ENCODE data around the gene CINP. TPM values are rescaled to one million over a fixed set of nuclear protein-coding genes. Genes with fewer than 3 reads are reported as not detected.
"Not testable (repeated sequence)": the region's sequence is repeated elsewhere in the genome, so short reads cannot be mapped to it uniquely, and the experiment has no call there.

The CINP gene
- total RNA-seq, 2 donors from 2014 or later: 32.5 to 36.5 TPM

- no peak for ATAC-seq (ENCODE audit: insufficient number of reproducible peaks, low FRiP score, low read depth)
These were observed 3.3 kb downstream of the CINP start for GRCh38 chr14:102359341-102359740.

DNA sequence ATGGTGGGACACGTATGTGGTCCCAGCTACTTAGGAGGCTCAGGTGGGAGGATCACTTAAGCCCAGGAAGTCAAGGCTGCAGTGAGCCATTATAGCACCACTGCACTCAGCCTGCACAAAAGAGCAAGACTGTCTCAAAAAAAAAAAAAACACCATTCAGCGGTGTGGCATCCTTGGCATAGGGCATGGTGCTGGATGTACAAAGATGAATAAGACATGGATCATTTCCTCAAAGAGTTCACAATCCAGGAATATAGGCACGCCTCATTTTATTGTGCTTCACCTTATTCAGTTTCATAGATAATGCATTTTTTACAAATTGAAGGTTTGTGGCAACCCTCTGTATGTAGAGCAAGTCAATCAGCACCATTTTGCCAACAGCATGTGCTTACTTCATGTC lies 6.4 kb downstream of the CINP start:
- H3K4me3 ChIP-seq: no peak overlapping the region
- H3K27ac ChIP-seq: no peak overlapping the region
- ATAC-seq (ENCODE audit: insufficient number of reproducible peaks, low FRiP score, low read depth) (no peak), DNase-seq (ENCODE audit: low spot score) (no peak)
- no peaks in the 10 kb centered on the region for H3K9me3 ChIP-seq
- no peaks in the 10 kb centered on the region for H3K27me3 ChIP-seq (replicated peaks; ENCODE audit: insufficient read depth)
- TF ChIP-seq CTCF (IDR thresholded peaks at IDR 0.05): no peak
- peaks cover 32% of the 10 kb centered on the region for H3K36me3 ChIP-seq
- peaks cover 6 to 8% of the 10 kb centered on the region in 2 donors for H3K4me1 ChIP-seq (ENCODE audit: control insufficient read depth in 1 of 2, low read depth in 2 of 2)

More at GRCh38 chr14:102359341-102359740, 3.3 kb downstream of the CINP start:
- H3K36me3 ChIP-seq: peaks cover 17% of the 10 kb centered on the region
- H3K4me1 ChIP-seq (ENCODE audit: control insufficient read depth in 1 of 2, low read depth in 2 of 2): peaks cover 15 to 24% of the 10 kb centered on the region in 2 donors
- no peaks in the 10 kb centered on the region for H3K9me3 ChIP-seq
- H3K27me3 ChIP-seq (replicated peaks; ENCODE audit: insufficient read depth): no peaks in the 10 kb centered on the region
- DNase-seq (ENCODE audit: low spot score): no peak
- H3K27ac ChIP-seq: no peak overlapping the region
- TF ChIP-seq CTCF (IDR thresholded peaks at IDR 0.05): no peak
- no peak overlapping the region for H3K4me3 ChIP-seq

GRCh38 chr14:102353126-102353619 lies 9.5 kb downstream of the CINP start:
- H3K27me3 ChIP-seq (replicated peaks; ENCODE audit: insufficient read depth): no peaks in the 10 kb centered on the region
- no peak for TF ChIP-seq CTCF (IDR thresholded peaks at IDR 0.05)
- H3K9me3 ChIP-seq: no peaks in the 10 kb centered on the region
- no peak overlapping the region for H3K4me3 ChIP-seq
- peaks cover 44% of the 10 kb centered on the region for H3K36me3 ChIP-seq
- no peak overlapping the region for H3K27ac ChIP-seq
- peaks cover 0 to 8% of the 10 kb centered on the region in 2 donors for H3K4me1 ChIP-seq (ENCODE audit: control insufficient read depth in 1 of 2, low read depth in 2 of 2)
- no peak for DNase-seq (ENCODE audit: low spot score)
- no peak for ATAC-seq (ENCODE audit: insufficient number of reproducible peaks, low FRiP score, low read depth)

- TF ChIP-seq CTCF (IDR thresholded peaks at IDR 0.05): no peak
- no peak for DNase-seq (ENCODE audit: low spot score)
- no peaks in the 10 kb centered on the region for H3K27me3 ChIP-seq (replicated peaks; ENCODE audit: insufficient read depth)
- ATAC-seq (ENCODE audit: insufficient number of reproducible peaks, low FRiP score, low read depth): no peak
- H3K4me1 ChIP-seq (ENCODE audit: control insufficient read depth in 1 of 2, low read depth in 2 of 2): peaks cover 0 to 8% of the 10 kb centered on the region in 2 donors
- peak overlapping the region in 1 of 2 donors; percentile 13 for H3K27ac ChIP-seq
- peaks cover 50% of the 10 kb centered on the region for H3K36me3 ChIP-seq
- H3K4me3 ChIP-seq: no peak overlapping the region
- no peaks in the 10 kb centered on the region for H3K9me3 ChIP-seq
These were observed 10.5 kb downstream of the CINP start for GRCh38 chr14:102352213-102352612.

GRCh38 chr14:102351593-102351992 lies 11.1 kb downstream of the CINP start:
- Histone ChIP-seq H3K27ac (peak overlapping the region in 1 of 2 donors; percentile 13), H3K36me3 (peaks cover 56% of the 10 kb centered on the region)
- not testable (repeated sequence) for DNase-seq (ENCODE audit: low spot score); H3K4me1 ChIP-seq (ENCODE audit: control insufficient read depth in 1 of 2, low read depth in 2 of 2); H3K9me3 ChIP-seq; H3K4me3 ChIP-seq; ATAC-seq (ENCODE audit: insufficient number of reproducible peaks, low FRiP score, low read depth); H3K27me3 ChIP-seq (replicated peaks; ENCODE audit: insufficient read depth)

GRCh38 chr14:102351023-102351422 lies 11.7 kb downstream of the CINP start:
- H3K36me3 ChIP-seq: peaks cover 60% of the 10 kb centered on the region
- TF ChIP-seq CTCF (IDR thresholded peaks at IDR 0.05): no peak
- H3K9me3 ChIP-seq: no peaks in the 10 kb centered on the region
- H3K27ac ChIP-seq: no peak overlapping the region
- ATAC-seq (ENCODE audit: insufficient number of reproducible peaks, low FRiP score, low read depth) (no peak), DNase-seq (ENCODE audit: low spot score) (no peak)
- no peak overlapping the region for H3K4me3 ChIP-seq
- H3K27me3 ChIP-seq (replicated peaks; ENCODE audit: insufficient read depth): no peaks in the 10 kb centered on the region
- peaks cover 0 to 8% of the 10 kb centered on the region in 2 donors for H3K4me1 ChIP-seq (ENCODE audit: control insufficient read depth in 1 of 2, low read depth in 2 of 2)

Data from thoracic aorta (tissue), 2 donors.